Right lobe of liver (tissue), 6 donors: ENCODE data around the gene HOXD9. TPM values are rescaled to one million over a fixed set of nuclear protein-coding genes. Genes with fewer than 3 reads are reported as not detected.

Source experiments
- ATAC-seq, 4 donors: fragments of 200-7000 bp; cut with Tn5 transposase; one replicate each; pipeline ENCODE4 v1.9.1; 2020; ENCODE audit warnings: mild to moderate bottlenecking in 4 of 4, moderate library complexity in 4 of 4
- DNase-seq, 3 donors: peaks; one replicate each; pipeline ENCODE4 v3.0.0-alpha.2; 2020
- H3K27ac ChIP-seq, 3 donors: fragments of 200-600 bp; one replicate each; pipeline ENCODE4 v1.8.0; 2022
- H3K27me3 ChIP-seq, 2 donors: fragments of 200-600 bp; one replicate each; pipeline ENCODE4 v1.8.0; 2022
- H3K36me3 ChIP-seq, 4 donors: fragments of 200-600 bp; sonication (generic) in 1 of 4; one replicate each; pipeline versions ENCODE4 v1.5.1 to v1.8.0; 2017 to 2022; ENCODE audit warnings: control low read depth in 1 of 4
- H3K4me1 ChIP-seq, 4 donors: fragments of 200-600 bp; sonication (generic) in 1 of 4; one replicate each; pipeline versions ENCODE4 v1.5.1 to v1.8.0; 2017 to 2022; ENCODE audit warnings: control low read depth in 1 of 4
- H3K4me3 ChIP-seq, 3 donors: fragments of 200-600 bp; one replicate each; pipeline ENCODE4 v1.8.0; 2022
- H3K9me3 ChIP-seq, 4 donors: fragments of 200-600 bp; sonication (generic) in 1 of 4; one replicate each; pipeline versions ENCODE4 v1.5.1 to v1.8.0; 2017 to 2022; ENCODE audit warnings: control low read depth in 1 of 4
- POLR2A ChIP-seq: fragments of 450-650 bp; IDR thresholded peaks from one replicate; pipeline ENCODE4 v1.6.1; 2017; ENCODE audit warnings: antibody characterized with exemption, mild to moderate bottlenecking
- WGBS: methylation state at CpG from one replicate; pipeline ENCODE4 v1.1.6; 2018; ENCODE audit warnings: low coverage, low lambda C conversion rate; ENCODE audit not compliant: insufficient coverage; ENCODE audit errors: missing lambda C conversion rate; 5-methylcytosine and 5-hydroxymethylcytosine counted together
- intact Hi-C, 2 donors: fragments of 100-400 bp; cut with DNase I; formaldehyde crosslinking; loops; one replicate each; pipeline versions ENCODE4 v1.11.2 to v1.14.1; 2022
- long read RNA-seq: library from polyadenylated mRNA; unstranded; transcript quantifications from one replicate; pipeline ENCODE4 v2.0.0, GENCODE V29; 2019
- total RNA-seq, 6 experiments: library from RNA; depleted of rRNA in 2 of 6; stranded (reverse); fragments of >200 nt in 2 of 6; fragmentation: NEBNext Ultra II Directional in 3 of 6; extraction: Animal tissue kit (Norgen Biotek cat#: 25700) in 3 of 6; gene quantifications; one replicate each; pipeline versions ENCODE4 v1.1.0 to v1.2.4, GENCODE V29; 2016 to 2023
- TF ChIP-seq, protein P1 (sequence below), 4 donors: fragments of 200-600 bp in 3 of 4; fragments of 450-650 bp in 1 of 4; IDR thresholded peaks; one replicate each; pipeline versions ENCODE4 v1.5.1 to v1.8.0; 2016 to 2022; ENCODE audit warnings: antibody characterized with exemption in 4 of 4, mild to moderate bottlenecking in 2 of 4
- donor health status: DM: no; HTN: yes; CAD: no.
- donor health status: DM: no; HTN: no; CAD: no.
- donor health status: DM: no; HTN: no; CAD: no.
- donor health status: DM: no; HTN: yes; CAD: no.
- donor health status: DM: no; HTN: yes; CAD: no.

HOXD9 gene
- total RNA-seq, result under 1 TPM in 1 of 6 experiments, not detected in 5; 0.25 TPM
- long read RNA-seq, result 0 reads

DNA sequence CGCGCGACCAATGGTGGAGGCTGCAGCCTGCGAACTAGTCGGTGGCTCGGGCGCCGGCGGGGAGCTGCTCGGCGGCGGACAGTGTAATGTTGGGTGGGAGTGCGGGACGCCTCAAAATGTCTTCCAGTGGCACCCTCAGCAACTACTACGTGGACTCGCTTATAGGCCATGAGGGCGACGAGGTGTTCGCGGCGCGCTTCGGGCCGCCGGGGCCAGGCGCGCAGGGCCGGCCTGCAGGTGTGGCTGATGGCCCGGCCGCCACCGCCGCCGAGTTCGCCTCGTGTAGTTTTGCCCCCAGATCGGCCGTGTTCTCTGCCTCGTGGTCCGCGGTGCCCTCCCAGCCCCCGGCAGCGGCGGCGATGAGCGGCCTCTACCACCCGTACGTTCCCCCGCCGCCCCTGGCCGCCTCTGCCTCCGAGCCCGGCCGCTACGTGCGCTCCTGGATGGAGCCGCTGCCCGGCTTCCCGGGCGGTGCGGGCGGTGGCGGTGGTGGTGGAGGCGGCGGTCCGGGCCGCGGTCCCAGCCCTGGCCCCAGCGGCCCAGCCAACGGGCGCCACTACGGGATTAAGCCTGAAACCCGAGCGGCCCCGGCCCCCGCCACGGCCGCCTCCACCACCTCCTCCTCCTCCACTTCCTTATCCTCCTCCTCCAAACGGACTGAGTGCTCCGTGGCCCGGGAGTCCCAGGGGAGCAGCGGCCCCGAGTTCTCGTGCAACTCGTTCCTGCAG, at the start of gene HOXD9:
Gene HOXD9, plus strand, starts transcription at position 37 of the 728 bp plus-strand sequence. Its CDS starts 50 bp downstream, at position 87.
- 14% methylated on average over 28 of the region's 84 CpGs for WGBS
- Histone ChIP-seq H3K9me3 (no peaks in the 10 kb centered on the region), H3K27ac (no peak within 1 kb of the TSS), H3K4me3 (peak within 1 kb of the TSS in 1 of 3 donors; percentile 14), H3K4me1 (peaks cover 0 to 8% (median 0%) of the 10 kb centered on the region in 4 donors), H3K27me3 (peaks cover 38 to 74% of the 10 kb centered on the region in 2 donors), H3K36me3 (no peaks in the 10 kb centered on the region)
- intact Hi-C loops, result loop anchor here (5.0 to 10.0 kb wide), 3 partner anchors 519 to 712 kb away; no protein-coding TSS in a partner anchor
- DNase-seq (no peak), ATAC-seq (peak in 3 of 4 donors; percentile 9 to 25 (median 16))
- no peak for TF ChIP-seq POLR2A
- TF ChIP-seq, protein P1, sequence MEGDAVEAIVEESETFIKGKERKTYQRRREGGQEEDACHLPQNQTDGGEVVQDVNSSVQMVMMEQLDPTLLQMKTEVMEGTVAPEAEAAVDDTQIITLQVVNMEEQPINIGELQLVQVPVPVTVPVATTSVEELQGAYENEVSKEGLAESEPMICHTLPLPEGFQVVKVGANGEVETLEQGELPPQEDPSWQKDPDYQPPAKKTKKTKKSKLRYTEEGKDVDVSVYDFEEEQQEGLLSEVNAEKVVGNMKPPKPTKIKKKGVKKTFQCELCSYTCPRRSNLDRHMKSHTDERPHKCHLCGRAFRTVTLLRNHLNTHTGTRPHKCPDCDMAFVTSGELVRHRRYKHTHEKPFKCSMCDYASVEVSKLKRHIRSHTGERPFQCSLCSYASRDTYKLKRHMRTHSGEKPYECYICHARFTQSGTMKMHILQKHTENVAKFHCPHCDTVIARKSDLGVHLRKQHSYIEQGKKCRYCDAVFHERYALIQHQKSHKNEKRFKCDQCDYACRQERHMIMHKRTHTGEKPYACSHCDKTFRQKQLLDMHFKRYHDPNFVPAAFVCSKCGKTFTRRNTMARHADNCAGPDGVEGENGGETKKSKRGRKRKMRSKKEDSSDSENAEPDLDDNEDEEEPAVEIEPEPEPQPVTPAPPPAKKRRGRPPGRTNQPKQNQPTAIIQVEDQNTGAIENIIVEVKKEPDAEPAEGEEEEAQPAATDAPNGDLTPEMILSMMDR (IDR thresholded peaks at IDR 0.05), result no peak

DNA sequence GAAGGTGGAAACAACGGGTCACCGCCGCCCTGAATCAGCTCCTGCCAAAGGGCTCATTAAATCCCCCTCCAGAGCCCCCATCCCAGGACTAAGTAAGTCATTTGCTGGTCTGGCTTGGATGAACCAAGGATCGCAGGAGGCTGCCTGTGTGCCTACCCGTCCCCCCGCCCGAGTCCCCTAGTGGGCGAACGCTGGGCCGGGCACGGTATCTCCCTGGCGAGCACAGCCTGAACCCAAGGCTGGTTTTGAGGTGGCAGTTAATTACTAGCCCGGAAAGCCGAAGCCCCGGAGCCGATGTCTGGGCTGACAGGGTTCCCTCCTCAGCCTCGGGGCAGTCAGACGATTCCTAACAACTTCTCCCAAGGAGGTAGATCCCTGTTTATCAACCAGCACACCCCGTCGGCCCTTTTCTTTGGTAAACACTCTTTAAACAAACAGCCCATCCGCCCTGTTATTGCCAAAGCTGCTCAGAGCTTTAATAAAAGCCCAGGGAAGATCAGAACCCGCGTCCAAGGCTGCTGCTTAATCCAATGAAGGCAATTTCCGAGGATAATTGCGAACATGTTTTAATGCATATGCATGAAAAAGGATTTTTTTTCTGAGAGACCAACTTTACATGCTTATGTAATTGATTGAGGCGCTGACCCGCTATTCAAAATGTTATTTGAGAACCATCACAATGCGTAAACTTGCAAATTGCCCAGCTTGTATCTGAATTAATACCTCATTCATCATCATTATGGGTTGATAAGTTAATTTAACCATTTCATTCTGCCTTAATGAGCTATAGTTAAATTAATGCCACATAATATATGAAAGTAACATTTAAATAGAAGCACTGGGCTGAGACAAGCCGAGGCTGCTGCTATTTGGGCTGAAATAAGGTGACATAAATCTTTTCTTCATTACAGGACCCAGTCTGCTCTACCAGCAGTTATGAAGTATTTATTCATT, 49.3 kb upstream of the HOXD9 start:
- Histone ChIP-seq H3K36me3 (no peaks in the 10 kb centered on the region), H3K4me1 (peaks cover 0 to 5% (median 0%) of the 10 kb centered on the region in 4 donors), H3K4me3 (no peak overlapping the region), H3K27me3 (peaks cover 22 to 83% of the 10 kb centered on the region in 2 donors), H3K27ac (no peak overlapping the region), H3K9me3 (no peaks in the 10 kb centered on the region)
- intact Hi-C loops, result loop anchor here in 1 of 2 donors (10.0 kb wide), 1 partner anchor 388 kb away; no protein-coding TSS in a partner anchor
- WGBS, result 4% methylated on average over 15 of the region's 29 CpGs
- ATAC-seq (peak in 2 of 4 donors; percentile 19 to 40), DNase-seq (no peak)
- TF ChIP-seq, protein P1 (IDR thresholded peaks at IDR 0.05), result no peak
- TF ChIP-seq POLR2A, result no peak

DNA sequence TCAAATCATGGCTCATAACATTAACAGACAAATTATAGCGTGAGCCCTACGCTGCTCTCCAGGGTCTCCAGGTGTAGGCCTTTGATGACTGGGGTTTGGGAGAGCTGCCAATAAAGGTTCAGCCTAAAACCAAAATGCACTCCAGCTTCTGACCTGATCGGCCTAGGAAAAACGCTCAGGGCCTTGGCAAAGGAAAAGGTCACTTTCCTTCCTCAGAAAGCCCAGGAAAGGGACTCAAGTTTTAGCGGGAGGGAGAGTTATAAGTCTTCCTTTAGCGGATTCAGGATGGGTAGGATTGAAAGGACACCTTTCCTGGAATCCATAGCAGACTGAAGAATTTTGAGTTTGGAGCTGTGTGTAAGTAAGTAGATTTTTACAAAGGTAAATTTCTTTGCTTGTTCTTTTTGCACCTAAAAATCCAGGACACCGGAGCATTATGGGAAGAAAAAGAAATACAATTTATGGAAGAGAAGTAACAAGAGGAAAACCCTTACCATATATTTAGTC, 47.5 kb upstream of the HOXD9 start:
- 13% methylated on average over 7 of the region's 7 CpGs for WGBS
- Histone ChIP-seq H3K4me3 (no peak overlapping the region), H3K27me3 (peaks cover 23 to 84% of the 10 kb centered on the region in 2 donors), H3K4me1 (peaks cover 0 to 6% (median 0%) of the 10 kb centered on the region in 4 donors), H3K9me3 (no peaks in the 10 kb centered on the region), H3K27ac (no peak overlapping the region), H3K36me3 (no peaks in the 10 kb centered on the region)
- intact Hi-C loops, result loop anchor here in 1 of 2 donors (10.0 kb wide), 1 partner anchor 390 kb away; no protein-coding TSS in a partner anchor
- no peak for TF ChIP-seq POLR2A
- TF ChIP-seq, protein P1 (IDR thresholded peaks at IDR 0.05), result no peak
- DNase-seq (no peak), ATAC-seq (no peak)

DNA sequence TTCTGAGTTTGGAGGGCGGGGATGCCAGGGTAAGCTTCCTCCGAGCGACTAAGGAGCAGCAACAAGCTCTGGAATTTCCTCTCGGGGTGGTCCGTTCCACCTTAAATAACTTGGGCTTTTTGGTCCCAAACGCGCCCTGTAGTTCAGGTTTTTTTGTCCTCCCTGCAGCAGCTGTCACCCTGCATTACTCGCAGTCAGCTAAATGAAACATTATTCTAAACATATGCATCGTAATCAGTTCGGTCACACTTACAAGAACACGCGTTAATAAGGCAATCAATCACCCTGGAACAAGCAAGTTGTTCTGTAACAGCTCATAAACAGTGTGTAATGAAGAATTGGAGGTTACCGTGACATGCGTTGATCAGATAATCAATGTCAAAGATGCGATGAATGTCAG, 47.0 kb upstream of the HOXD9 start:
- ATAC-seq (no peak), DNase-seq (no peak)
- Histone ChIP-seq H3K36me3 (no peaks in the 10 kb centered on the region), H3K27me3 (peaks cover 23 to 80% of the 10 kb centered on the region in 2 donors), H3K9me3 (no peaks in the 10 kb centered on the region), H3K4me3 (no peak overlapping the region), H3K4me1 (peaks cover 0 to 6% (median 0%) of the 10 kb centered on the region in 4 donors), H3K27ac (no peak overlapping the region)
- intact Hi-C loops, result loop anchor here in 1 of 2 donors (10.0 kb wide), 1 partner anchor 391 kb away; no protein-coding TSS in a partner anchor
- WGBS, result 6% methylated on average over 15 of the region's 15 CpGs
- TF ChIP-seq, protein P1 (IDR thresholded peaks at IDR 0.05), result no peak
- TF ChIP-seq POLR2A, result no peak
